Metanephros (tissue), 2 donors: ENCODE data around the gene THADA. TPM values are rescaled to one million over a fixed set of nuclear protein-coding genes. Genes with fewer than 3 reads are reported as not detected.

Source experiments
- small RNA-seq: library from RNA; depleted of rRNA; stranded (forward); fragments of <200 nt; gene quantifications from one replicate; pipeline ENCODE3, GENCODE V24; 2014; ENCODE audit warnings: low replicate concordance
- total RNA-seq: library from RNA; depleted of rRNA; stranded (reverse); fragments of >200 nt; gene quantifications from one replicate; pipeline ENCODE4 v1.2.3, GENCODE V29; 2014

The THADA gene, protein sequence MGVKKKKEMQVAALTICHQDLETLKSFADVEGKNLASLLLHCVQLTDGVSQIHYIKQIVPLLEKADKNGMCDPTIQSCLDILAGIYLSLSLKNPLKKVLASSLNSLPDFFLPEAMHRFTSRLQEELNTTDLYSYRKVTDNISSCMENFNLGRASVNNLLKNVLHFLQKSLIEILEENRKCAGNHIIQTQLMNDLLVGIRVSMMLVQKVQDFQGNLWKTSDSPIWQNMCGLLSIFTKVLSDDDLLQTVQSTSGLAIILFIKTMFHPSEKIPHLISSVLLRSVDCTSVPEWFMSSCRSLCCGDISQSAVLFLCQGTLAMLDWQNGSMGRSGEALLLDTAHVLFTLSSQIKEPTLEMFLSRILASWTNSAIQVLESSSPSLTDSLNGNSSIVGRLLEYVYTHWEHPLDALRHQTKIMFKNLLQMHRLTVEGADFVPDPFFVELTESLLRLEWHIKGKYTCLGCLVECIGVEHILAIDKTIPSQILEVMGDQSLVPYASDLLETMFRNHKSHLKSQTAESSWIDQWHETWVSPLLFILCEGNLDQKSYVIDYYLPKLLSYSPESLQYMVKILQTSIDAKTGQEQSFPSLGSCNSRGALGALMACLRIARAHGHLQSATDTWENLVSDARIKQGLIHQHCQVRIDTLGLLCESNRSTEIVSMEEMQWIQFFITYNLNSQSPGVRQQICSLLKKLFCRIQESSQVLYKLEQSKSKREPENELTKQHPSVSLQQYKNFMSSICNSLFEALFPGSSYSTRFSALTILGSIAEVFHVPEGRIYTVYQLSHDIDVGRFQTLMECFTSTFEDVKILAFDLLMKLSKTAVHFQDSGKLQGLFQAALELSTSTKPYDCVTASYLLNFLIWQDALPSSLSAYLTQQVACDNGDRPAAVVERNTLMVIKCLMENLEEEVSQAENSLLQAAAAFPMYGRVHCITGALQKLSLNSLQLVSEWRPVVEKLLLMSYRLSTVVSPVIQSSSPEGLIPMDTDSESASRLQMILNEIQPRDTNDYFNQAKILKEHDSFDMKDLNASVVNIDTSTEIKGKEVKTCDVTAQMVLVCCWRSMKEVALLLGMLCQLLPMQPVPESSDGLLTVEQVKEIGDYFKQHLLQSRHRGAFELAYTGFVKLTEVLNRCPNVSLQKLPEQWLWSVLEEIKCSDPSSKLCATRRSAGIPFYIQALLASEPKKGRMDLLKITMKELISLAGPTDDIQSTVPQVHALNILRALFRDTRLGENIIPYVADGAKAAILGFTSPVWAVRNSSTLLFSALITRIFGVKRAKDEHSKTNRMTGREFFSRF (N-terminal part only)
- 52.5 TPM for total RNA-seq

GRCh38 chr2:43595603-43596412 lies at the start of gene THADA:
Gene THADA (minus strand): TSS chr2:43596038. CDS start chr2:43592392, 3,646 bp downstream.

DNA sequence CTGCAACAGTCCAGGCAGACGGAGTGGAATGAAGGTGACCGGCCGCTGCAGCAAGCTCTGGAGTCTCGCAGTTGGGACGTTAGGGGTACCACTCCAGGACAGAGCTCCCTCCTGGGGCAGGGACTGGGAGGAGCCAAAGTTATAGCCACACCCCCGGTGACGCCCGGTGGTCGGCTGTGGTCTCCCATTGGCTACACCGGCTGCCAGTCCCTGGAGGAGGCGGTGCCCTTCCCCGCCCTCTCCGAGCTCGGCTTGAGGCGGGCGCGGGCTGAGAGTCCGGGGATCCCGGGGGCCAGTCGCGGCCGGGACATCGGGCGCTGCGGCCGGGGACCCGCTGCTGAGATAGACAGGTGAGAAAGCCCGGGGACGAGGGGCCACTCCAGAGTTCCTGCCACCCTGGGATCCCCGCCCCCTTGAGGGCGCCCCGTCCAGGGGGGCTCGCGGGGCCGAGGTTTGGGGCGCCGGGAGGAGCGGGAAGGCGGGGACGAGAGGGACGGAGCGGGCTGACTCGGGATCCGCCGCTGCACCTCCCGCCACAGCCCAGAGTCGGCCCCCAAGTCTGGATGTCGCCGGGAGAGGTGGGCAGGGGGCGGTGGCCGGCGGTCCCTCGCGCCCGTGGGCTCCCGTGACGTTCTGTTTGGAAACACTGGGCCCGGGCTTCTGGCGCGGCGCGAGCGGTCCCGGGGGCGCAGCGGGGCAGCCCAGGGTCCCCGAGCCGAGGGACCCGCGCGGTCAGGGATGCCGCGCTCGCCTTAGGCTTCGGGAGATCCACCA lies 41.4 kb upstream of the THADA start, which contains the start of gene PLEKHH2:
Gene PLEKHH2 (plus strand): TSS at position 231 of the 774 bp plus-strand sequence. CDS start 7,414 bp downstream, outside the sequence.

GRCh38 chr2:43226558-43226954 lies 369.3 kb downstream of the THADA start, which contains the start of gene ZFP36L2:
Gene ZFP36L2 (minus strand): TSS chr2:43226606. CDS start chr2:43226315, 291 bp downstream.

Small RNAs within 50 kb of the gene (small RNA-seq; reads per million reads assigned to genes)
- gene RF00019 (not detected), gene RN7SL531P (not detected), gene RNU6-958P (not detected)

Other genes with a start within 250 kb of the THADA start
- gene PLEKHH2, start 41.2 kb upstream of the THADA start, total RNA-seq = 67.0 TPM
- gene C1GALT1C1L, start 80.4 kb upstream of the THADA start, total RNA-seq = 1.1 TPM
- gene DYNC2LI1, start 178.0 kb upstream of the THADA start, total RNA-seq = 58.2 TPM
- 0.18 TPM for gene ABCG5, start 242.8 kb upstream of the THADA start, total RNA-seq
- gene ABCG8, start 242.9 kb upstream of the THADA start, total RNA-seq = 1.4 TPM